Measurements from ENCODE around the gene TNFSF9. TPM values are rescaled to one million over a fixed set of nuclear protein-coding genes. Genes with fewer than 3 reads are reported as not detected.
"Not testable (repeated sequence)": the region's sequence is repeated elsewhere in the genome, so short reads cannot be mapped to it uniquely, and the experiment has no call there.

The TNFSF9 gene
- total RNA-seq, 1 donor from 2014 or later: 1.0 TPM

DNA sequence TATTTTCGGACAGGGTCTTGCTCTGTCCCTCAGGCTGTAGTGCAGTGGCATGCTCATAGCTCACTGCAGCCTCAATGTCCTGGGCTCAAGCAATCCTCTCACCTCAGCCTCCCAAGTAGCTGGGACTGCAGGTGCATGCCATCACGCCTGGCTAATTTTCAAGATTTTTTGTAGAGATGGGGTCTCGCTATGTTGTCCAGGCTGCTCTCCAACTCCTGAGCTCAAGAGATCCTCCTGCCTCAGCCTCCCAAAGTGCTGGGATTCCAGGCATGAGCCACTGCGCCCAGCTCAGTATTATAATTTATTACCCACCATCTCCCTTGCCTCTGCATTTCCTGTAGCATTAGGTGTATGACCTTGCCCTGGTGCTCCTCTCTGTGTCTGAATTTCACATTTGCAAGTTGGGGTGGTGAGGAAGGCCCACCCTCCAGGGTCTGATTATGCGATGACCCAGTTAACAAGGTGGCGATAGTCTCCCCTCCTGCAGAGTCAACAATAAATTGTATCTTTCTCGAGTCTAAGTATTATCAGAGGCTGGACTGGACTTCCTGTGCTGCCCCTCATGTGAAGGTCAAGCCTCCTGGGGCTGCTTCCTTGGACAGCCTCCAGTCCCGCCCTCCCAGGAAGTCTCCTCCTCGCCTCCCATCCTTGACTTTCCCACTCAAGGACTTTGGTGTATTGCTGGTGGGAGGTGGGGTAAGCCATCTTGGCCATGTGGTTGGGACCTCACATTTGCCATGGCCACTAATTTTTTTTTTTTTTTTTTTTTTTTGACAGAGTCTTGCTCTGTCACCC is 27.2 kb upstream of the TNFSF9 start:
- intact Hi-C loops (cut with micrococcal nuclease): no loop called here
- ATAC-seq (peak; percentile 67), DNase-seq (peak; percentile 49)

DNA sequence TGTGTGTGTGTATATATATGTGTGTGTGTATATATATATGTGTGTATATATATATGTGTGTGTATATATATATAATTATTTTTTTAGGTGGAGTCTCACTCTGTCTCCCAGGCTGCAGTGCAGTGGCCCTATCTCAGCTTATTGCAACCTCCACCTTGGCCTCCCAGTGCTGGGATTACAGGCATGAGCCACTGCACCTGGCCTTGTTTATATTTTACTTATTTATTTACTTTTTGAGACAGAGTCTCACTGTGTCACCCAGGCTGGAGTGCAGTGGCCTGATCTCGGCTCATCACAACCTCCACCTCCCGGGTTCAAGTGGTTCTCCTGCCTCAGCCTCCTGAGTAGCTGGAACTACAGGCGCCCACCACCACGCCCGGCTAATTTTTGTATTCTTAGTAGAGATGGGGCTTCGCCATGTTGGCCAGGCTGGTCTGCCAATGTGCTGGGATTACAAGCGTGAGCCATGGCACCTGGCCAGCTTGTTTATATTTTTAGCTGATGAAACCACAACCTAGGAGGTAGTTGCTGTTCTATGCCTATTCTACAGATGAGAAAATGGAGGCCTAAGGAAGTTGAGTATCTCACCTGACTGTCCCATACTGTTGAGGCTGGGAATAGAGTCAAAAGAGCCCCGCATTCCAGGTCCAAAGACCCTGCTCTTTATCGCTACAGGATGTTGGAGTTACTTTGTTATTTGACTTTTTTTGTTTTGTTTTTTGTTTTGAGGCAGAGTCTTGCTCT is 22.6 kb upstream of the TNFSF9 start:
- ATAC-seq; intact Hi-C loops (cut with micrococcal nuclease); DNase-seq: not testable (repeated sequence)

DNA sequence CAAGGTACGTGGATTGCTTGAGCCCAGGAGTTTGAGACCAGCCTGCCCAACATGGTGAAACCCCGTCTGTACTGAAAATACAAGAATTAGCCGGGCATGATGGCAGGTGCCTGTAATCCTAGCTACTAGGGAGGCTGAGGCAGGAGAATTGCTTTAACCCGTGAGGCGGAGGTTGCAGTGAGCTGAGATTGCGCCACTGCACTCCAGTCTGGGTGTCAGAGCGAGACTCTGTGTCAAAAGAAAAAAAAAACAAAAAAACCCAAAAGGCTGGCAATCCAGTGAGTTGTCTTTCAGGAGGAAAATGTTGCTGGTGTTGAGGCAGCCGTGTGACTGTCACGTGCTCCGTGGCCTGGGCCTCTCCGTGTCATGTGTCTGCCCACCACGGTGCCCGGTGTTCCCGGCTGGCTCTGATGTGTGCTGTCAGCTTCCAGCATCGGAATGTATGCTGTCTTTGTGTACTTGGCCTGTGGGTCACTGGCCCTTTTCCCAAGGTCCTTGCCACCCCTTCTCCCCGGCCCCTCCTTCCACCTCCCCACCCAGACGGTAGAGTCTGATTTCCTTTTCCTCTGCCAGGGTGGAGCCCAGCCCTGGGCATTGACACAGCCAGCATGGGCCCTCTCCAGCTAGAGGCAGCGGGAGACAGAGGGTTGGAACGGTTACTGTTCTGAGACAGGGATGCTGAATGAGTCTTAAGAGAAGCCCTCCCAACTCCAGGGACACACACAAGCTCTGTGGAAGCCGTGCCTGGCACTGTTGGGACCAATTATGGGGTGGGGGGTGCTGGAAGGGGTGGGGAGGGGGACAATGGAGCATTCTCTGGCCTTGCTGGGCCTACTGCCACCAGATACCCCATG is 21.5 kb upstream of the TNFSF9 start:
- peak; percentile 42 for DNase-seq
- peak; percentile 80 for ATAC-seq
- intact Hi-C loops (cut with micrococcal nuclease): no loop called here

DNA sequence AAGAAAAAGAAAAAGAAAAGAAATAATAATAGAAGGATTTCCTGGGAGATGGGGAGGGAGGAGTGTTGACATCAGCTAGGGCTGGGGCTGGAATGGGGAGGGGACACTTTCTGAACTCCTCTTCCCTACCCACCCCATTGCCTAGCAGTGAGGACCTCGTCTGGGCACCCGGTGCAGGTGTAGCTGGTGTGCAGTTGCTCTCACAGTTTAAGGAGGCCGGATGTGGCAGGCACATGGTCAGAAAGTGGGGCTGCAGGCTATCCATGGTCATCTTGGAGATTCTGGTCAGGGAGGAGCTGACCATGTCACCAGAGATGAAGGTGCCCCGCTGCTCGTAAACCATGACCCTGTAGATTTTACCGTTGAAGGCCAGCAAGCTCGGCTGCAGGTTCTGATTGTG is 20.2 kb upstream of the TNFSF9 start:
- DNase-seq (no peak), ATAC-seq (no peak)
- intact Hi-C loops (cut with micrococcal nuclease): no loop called here

DNA sequence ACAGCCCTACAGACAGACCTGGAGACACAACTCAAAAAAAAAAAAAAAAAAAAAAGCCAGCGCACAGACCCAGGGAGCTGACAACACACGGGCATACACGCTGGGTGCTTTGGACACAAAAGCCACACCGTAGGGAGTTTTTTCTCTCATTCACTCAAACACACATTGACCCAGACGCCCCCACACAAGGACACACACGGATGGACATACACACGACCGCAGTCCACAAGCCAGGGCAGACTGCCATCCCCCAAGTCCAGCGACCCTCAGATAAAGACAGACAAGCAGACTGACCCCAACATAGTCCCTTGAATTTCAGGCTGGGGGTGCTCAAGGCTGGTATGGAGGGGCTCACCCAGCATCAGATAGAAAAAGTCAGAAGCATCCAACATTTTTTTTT is 16.7 kb upstream of the TNFSF9 start:
- ATAC-seq: no peak
- intact Hi-C loops (cut with micrococcal nuclease): no loop called here
- no peak for DNase-seq

DNA sequence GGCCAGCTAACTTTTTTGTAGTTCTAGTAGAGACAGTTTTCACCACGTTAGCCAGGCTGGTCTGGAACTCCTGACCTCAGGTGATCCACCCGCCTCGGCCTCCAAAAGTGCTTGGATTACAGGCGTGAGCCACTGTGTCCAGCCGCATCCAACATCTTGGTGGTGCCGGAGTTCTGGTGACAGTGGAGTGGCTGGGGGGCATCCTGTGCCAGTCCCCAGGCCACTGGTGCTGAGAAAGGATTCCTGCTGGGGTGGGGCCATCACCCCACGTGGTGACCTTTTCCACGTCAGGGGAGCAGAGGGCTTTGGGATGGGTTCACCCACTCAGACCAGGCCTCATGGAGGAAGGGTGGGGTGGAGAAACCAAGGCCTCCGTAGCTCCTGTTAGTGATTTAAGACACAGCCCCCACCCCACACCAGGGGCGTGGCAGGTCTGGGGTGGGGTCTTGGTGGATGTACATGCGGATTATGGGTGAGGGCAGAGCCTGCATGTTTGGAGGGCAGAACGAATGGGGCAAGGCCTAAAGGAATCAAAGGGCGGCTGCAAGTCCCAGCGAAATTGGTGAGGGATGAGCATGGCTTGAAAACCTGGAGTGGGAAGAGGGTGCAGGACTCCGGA is 15.8 kb upstream of the TNFSF9 start:
- no peak for DNase-seq
- intact Hi-C loops (cut with micrococcal nuclease): no loop called here
- no peak for ATAC-seq

DNA sequence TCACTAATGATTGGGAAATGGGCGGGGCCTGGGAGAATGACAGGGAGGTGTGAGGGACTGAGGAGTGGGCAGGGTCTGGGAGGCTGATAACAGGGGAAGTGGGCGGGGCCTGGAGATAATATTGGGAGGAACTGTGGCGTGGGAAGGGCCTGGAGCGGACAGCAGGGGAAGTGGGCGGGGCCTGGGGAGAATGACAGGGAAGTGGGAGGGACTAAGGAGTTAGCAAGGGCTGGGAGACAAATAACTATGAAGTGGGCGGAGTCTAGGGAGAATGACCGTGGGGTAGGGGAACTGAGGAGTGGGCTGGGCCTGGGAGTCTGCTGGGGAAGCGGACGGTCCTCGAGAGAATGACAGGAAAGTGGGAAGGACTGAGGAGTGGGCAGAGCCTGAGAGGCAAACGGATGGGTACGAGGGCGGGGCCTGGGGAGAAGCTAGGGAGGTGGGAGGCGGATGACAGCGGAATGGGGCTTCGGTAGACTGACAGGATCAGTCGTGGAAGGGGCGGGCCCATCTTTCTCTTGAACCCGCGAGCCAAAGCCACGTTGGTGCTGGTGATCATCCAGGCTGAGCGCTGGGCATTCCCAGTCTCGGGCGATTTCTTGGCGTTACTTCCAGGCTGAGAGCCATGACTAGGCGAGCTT is 14.7 kb upstream of the TNFSF9 start:
- peak; percentile 94 for DNase-seq
- intact Hi-C loops (cut with micrococcal nuclease): no loop called here

DNA sequence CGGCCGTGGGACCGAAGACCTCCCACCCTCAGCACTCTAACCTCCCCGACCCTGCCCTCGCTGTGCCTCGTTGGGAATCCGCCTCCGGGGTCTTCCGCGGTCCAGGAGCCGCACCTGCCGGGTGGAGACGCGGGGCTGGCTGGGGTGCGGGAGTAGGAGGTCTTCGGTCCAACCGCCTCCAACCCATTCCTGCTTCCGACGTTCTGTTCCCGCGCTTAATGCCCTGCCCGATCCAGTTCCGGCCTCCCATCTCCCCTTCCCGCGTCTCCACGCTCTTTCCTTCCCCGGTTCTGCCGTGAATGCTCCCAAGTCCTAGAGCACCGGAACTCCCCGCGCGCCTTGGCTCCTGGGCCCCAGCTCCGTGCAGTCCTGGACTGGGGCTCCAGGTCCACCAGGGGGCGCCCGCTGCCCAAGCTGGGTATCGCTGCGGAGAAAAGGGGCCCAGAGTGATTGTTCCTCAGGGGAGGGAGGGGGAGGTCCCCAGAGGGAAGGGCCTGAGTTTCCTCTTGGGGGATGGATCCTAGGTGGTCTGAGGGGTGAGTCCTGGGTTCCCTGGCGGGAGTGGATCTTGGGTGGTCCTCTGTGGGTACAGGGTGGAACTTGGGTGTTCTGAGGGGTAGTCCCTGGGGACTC is 14.1 kb upstream of the TNFSF9 start:
- DNase-seq (peak; percentile 96), ATAC-seq (peak; percentile 92)
- intact Hi-C loops (cut with micrococcal nuclease): no loop called here

More for the DNA sequence above, 14.7 kb upstream of the TNFSF9 start:
- peak; percentile 94 for ATAC-seq

DNA sequence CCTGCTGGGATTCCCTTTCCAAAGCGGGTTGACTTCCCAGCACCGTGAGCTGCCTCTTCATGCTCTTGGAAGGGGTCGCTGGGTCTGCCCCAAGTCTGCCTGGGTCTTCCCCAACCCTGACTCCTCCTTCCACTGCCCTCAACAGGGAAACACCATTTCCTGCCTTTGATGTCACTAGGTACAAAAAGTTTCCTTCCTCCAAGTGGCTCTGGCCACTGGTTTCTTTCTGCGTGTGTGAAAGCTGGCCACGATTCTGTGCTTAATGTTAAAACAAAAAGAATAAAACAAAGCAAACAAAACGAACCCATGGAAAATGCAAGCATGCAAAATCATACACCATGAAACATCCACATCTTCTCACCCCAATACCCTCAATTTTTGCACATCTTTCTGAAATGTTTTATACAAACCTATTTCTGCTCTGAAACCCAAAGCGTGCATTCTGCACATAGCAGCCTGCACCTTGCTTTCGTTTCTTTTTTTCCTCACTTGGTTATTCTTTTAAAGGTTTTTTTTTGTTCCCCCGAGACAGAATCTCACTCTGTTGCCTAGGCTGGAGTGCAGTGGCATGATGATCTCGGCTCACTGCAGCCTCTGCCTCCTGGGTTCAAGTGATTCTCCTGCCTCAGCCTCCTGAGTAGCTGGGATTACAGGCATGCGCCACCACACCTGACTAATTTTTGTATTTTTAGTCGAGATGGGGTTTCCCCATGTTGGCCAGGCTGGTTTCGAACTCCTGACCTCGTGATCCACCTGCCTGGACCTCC is 12.5 kb upstream of the TNFSF9 start:
- DNase-seq: no peak
- intact Hi-C loops (cut with micrococcal nuclease): no loop called here
- no peak for ATAC-seq

DNA sequence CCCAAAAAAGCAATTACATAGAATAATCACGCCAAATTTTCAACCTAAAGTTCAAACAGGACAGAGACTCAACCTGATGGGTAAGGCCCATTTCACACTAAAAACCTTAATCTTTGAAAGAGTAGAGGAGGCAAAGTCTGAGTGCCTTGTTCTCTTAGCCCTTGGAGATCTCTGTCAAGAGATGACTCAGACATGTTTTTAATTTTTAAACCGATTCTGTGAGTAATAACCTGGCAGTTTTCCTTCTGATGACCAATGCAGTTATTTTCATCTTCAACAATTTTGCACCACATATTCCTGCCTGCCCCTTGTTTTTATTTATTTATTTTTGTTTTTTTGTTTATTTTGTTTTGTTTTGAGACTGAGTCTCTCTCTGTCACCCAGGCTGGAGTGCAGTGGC is 11.5 kb upstream of the TNFSF9 start:
- ATAC-seq (no peak), DNase-seq (no peak)
- intact Hi-C loops (cut with micrococcal nuclease): no loop called here

DNA sequence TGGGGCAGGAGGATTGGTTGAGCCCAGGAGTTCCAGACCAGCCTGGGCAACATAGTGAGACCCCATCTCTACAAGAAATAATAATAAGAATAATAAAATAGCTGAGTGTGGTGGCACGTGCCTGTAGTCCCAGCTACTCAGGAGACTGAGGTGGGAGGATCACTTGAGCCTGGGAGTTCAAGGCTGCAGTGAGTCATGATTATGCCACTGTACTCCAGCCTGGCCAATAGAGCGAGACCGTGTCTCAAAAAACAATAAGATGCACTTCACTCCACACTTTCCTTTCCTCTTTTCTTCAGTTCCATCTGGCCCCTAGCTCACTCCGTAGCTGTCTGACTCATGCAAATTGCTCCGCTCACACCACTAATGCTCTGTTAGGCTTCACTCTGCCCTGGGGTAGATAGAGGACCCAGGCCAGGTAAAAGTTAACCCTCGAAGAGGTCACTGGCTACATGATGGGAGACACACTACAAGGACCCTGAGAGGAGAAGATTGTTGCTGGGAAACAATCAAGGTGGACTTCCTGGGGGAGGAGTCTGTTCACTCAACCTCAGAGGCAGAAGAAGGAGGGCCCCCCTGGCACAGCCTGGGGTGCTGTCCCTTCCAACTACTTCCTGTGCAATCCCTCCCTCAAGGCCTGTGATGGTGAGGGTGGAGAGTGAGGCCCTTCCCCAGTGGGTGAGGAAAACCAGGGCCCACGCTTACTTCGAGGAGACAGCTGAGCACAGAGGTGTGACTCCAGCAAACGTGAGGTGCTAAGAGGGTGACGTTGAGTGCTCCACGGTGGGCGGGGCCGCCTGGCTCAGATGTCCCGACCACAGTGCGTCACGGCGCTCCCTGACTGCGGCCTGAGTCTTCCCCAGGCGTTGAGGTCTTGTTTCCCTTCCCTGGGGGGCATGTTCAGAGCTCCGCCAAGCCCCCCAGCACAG is 8.8 kb upstream of the TNFSF9 start:
- no peak for ATAC-seq
- intact Hi-C loops (cut with micrococcal nuclease): no loop called here
- peak; percentile 48 for DNase-seq

DNA sequence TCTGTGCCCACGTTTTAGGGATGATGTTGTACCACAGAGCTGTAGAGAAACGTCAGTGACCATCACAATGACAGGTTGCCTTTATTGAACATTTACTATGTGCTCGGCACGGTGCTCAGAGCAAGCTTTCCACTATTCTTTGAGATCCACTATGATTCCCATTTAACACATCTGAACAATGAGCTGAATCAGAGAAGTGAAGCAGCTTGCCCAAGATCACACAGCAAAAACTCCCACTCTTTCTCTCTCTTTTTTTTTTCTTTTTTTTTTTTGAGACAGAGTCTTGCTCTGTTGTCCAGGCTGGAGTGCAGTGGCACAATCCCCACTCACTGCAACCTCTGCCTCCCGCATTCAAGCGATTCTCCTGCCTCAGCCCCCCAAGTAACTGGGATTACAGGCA is 8.1 kb upstream of the TNFSF9 start:
- intact Hi-C loops (cut with micrococcal nuclease): no loop called here
- DNase-seq (no peak), ATAC-seq (no peak)

DNA sequence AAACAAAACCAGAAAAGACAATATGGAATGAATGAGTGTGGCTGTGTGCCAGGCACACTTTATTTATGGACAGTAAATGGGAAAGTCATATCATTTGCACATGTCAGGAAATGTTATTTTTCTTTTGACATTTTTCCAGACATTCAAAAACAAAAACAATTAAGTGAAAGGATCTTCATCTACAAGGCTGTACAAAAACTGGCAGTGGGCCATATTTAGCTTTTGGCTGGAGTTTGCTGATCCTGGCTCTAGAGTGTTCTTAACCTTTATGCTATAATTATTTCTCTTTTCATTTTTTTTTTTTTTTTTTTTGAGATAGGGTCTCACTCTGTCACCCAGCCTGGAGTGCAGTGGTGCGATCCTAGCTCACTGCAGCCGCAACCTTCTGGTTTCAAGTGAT is 6.5 kb upstream of the TNFSF9 start:
- ATAC-seq: no peak
- intact Hi-C loops (cut with micrococcal nuclease): no loop called here
- DNase-seq: no peak

DNA sequence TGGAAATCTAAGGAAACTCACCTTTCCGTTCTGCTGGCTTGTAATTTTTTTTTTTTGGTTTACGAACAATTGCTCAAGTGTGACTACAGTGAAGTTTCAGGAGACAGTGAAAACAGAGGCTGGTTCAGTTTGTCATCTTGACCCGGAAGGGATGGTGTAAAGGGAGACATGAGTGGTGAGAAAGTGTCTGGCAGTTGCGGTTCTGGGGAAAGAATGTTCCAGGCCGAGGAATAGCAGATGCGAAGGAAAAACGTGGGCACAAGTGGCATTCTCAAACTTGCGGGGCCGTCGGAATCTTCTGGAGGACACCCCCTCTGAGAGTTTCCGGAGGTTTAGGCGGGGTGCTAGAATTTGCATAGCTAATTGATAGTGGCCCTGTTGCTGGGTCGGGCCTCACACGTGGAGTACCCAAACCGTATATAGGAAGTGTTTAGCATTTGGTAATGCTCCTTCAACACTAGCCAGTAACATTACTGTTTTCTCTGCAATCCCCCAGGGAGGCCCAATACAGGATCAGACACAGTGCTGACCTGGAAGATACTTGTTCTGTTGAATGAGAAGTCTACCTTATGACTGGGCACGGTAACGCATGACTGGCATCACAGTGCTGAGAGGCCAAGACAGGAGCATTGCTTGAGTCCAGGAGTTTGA is 2.8 kb upstream of the TNFSF9 start:
- DNase-seq (no peak), ATAC-seq (no peak)
- intact Hi-C loops (cut with micrococcal nuclease): no loop called here

DNA sequence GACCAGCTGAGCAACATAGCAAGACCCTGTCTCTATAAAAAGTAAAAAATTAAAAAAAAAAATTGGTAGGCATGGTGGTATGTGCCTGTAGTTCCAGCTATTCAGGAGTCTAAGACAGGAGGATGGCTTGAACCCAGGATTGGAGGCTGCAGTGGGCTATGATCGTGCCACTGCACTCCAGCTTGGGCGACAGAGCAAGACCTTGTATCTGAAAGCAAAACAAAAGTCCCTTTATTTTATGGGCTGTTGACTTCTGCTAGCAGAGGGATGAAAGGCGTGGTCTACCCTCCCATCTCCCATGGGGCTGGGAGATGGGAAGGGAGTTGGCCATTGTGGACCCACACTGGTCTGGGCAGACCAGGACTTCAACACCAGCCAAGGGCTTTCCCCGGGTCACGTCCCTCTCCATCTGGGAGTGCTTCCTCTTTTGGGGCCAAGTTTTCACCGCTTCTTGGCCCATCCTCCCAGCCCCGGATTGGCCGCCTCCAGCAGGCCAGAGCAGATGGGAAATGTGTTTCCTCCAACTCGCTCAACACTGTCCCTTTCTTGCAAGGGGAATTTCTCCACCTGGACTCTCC is 2.2 kb upstream of the TNFSF9 start:
- ATAC-seq (peak; percentile 71), DNase-seq (peak; percentile 76)
- intact Hi-C loops (cut with micrococcal nuclease): no loop called here

DNA sequence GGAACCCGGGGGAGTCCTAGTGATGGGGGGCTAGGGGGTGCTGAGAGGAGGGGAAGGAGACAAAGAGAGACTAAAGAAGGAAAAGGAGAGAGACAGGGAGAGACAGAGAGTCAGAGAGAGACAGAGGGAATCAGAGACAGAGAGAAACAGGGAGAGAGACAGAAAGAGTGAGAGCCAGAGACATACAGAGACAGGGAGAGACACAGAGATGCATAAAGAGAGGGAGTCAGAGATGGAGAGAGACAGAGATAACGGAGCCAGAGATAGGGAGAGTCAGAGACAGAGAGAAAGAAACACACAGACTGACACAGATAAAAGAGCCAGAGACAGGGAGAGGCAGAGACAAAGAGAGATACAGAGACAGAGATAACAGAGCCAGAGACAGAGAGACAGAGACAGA is 1.5 kb upstream of the TNFSF9 start:
- intact Hi-C loops (cut with micrococcal nuclease): no loop called here
- ATAC-seq: no peak
- DNase-seq: no peak

Data from left ventricle myocardium superior (tissue), 1 donor.